AG09319 (cell line): ENCODE measurements around the gene MITD1.

Experiments
- DNase-seq: peaks from one replicate; pipeline ENCODE4 v3.0.0-alpha.2; 2010; ENCODE audit warnings: low read depth; ENCODE audit errors: extremely low read depth
- TF ChIP-seq, protein P1 (sequence below): IDR thresholded peaks from 2 replicates; pipeline ENCODE4 v1.5.1; 2011; ENCODE audit warnings: low read depth, mild to moderate bottlenecking, inconsistent platforms, low read length, moderate library complexity

Gene MITD1

GRCh38 chr2:99171377-99172140 is 9.3 kb downstream of the MITD1 start:
- no peak for DNase-seq
- TF ChIP-seq, protein P1, sequence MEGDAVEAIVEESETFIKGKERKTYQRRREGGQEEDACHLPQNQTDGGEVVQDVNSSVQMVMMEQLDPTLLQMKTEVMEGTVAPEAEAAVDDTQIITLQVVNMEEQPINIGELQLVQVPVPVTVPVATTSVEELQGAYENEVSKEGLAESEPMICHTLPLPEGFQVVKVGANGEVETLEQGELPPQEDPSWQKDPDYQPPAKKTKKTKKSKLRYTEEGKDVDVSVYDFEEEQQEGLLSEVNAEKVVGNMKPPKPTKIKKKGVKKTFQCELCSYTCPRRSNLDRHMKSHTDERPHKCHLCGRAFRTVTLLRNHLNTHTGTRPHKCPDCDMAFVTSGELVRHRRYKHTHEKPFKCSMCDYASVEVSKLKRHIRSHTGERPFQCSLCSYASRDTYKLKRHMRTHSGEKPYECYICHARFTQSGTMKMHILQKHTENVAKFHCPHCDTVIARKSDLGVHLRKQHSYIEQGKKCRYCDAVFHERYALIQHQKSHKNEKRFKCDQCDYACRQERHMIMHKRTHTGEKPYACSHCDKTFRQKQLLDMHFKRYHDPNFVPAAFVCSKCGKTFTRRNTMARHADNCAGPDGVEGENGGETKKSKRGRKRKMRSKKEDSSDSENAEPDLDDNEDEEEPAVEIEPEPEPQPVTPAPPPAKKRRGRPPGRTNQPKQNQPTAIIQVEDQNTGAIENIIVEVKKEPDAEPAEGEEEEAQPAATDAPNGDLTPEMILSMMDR: no peak

DNA sequence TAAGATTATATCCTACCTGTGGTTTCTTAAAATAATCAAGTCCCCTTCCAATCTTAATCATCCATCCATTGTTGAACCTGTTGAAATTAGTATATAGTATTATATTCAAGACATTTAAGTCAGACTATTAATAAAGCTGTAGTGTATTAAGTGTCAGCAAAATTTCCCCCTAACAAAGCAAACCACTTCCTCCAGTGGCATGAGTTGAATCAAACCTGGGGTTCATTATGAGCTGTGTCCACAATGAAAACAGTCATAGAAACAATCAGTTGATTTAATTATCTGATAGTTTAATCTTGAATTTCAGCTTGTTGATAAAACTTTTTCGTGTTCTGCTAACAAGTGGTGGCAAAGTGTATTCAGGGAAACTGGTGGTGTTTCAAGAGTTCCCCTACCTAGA is 11.3 kb downstream of the MITD1 start:
- TF ChIP-seq, protein P1: no peak
- DNase-seq: no peak

GRCh38 chr2:99166218-99166617 is 14.6 kb downstream of the MITD1 start:
- DNase-seq: no peak
- TF ChIP-seq, protein P1: no peak

DNA sequence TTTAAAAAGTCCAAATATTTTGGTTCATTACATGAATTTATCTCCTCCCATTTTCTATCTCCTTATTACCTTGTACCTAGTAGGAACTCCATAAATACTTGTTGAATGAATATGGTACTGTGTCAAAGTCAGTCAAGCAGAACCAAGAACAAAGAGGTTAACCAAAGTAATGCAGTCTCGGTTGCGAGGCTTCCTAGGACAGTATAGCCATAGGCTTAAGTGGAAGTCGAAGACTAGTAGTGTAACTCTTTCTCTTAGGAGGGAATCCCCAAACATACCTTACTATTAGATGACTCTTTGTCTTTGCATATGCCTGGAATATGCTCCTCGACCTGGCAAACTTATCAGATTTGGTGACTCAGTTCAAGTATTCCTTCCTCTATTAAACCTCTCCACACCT is 21.3 kb downstream of the MITD1 start:
- no peak for DNase-seq
- TF ChIP-seq, protein P1: no peak

DNA sequence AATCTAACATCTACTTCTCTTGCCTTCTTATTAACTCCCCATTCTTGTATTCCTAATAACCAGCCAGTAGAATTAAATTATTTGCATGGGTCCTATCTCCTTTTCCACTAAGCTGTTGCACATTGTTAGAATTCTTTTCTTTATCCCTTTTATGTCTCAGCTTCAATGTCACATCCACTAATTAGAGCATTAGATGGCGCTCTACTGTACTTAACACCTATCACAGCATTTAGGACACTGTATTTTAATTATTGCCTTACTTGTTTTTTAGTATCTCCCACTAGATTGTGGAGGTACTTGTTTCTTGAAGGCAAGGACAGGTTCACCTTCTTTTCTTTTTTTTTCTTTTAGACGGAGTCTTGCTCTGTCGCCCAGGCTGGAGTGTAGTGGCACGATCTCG is 22.3 kb downstream of the MITD1 start:
- TF ChIP-seq, protein P1: no peak
- DNase-seq: no peak

- no peak for DNase-seq
- TF ChIP-seq, protein P1: no peak
These were observed 24.0 kb downstream of the MITD1 start for GRCh38 chr2:99156891-99157290.

GRCh38 chr2:99154643-99155536 is 26.0 kb downstream of the MITD1 start, which contains the start of the genes LIPT1 and TSGA10:
Gene LIPT1, plus strand, starts transcription at chr2:99154967. Its CDS starts 6,991 bp downstream, at chr2:99161958.
Gene TSGA10, minus strand, starts transcription at chr2:99154942. Its CDS starts 45,503 bp downstream, at chr2:99109439.
- DNase-seq: peak; percentile 71

More at GRCh38 chr2:99154643-99155536, 26.0 kb downstream of the MITD1 start, which contains the start of the genes LIPT1 and TSGA10:
- TF ChIP-seq, protein P1: no peak; the same call in 1 of the 2 replicates
